Trophoblast cell (in vitro differentiated cells and primary cell): Measurements from ENCODE around the gene NHSL2.

ENCODE experiments used
- DNase-seq, 2 donors: peaks; one replicate each; pipeline ENCODE4 v3.0.0-alpha.2; 2016
- H2AFZ ChIP-seq: 2 replicates; pipeline ENCODE4 v1.6.1; 2013; ENCODE audit warnings: low read length, moderate library complexity, mild to moderate bottlenecking; ENCODE audit not compliant: insufficient read depth, poor library complexity
- H2AK5ac ChIP-seq: 2 replicates; pipeline ENCODE4 v1.6.1; 2013; ENCODE audit warnings: mild to moderate bottlenecking, low read length
- H2BK120ac ChIP-seq: 2 replicates; pipeline ENCODE4 v1.6.1; 2013; ENCODE audit warnings: low read length, mild to moderate bottlenecking, moderate library complexity; ENCODE audit not compliant: insufficient read depth, poor library complexity
- H2BK12ac ChIP-seq: 2 replicates; pipeline ENCODE4 v1.6.1; 2013; ENCODE audit warnings: mild to moderate bottlenecking, low read length, moderate library complexity
- H2BK5ac ChIP-seq: 2 replicates; pipeline ENCODE4 v1.6.1; 2013; ENCODE audit warnings: low read length, low read depth, moderate library complexity, mild to moderate bottlenecking; ENCODE audit not compliant: poor library complexity
- H3K14ac ChIP-seq: 2 replicates; pipeline ENCODE4 v1.6.1; 2013; ENCODE audit warnings: mild to moderate bottlenecking, low read length
- H3K18ac ChIP-seq: 2 replicates; pipeline ENCODE4 v1.6.1; 2013; ENCODE audit warnings: mild to moderate bottlenecking, low read length
- H3K23ac ChIP-seq: 2 replicates; pipeline ENCODE4 v1.6.1; 2013; ENCODE audit warnings: low read length
- H3K27ac ChIP-seq: 2 replicates; pipeline ENCODE4 v1.5.1; 2013; ENCODE audit warnings: low read depth, mild to moderate bottlenecking, inconsistent platforms, low read length, moderate library complexity
- H3K27me3 ChIP-seq: 2 replicates; pipeline ENCODE4 v1.6.1; 2013; ENCODE audit warnings: inconsistent platforms, mild to moderate bottlenecking, low read length, moderate library complexity; ENCODE audit not compliant: insufficient read depth
- H3K36me3 ChIP-seq, 2 experiments: 1 replicate in 1 of 2; 2 replicates in 1 of 2; pipeline ENCODE4 v1.6.1; 2013; ENCODE audit warnings: low read length in 2 of 2, mild to moderate bottlenecking in 2 of 2, moderate library complexity in 1 of 2; ENCODE audit not compliant: insufficient read depth in 2 of 2, control insufficient read depth in 1 of 2
- H3K4ac ChIP-seq: 2 replicates; pipeline ENCODE4 v1.6.1; 2013; ENCODE audit warnings: low read depth, mild to moderate bottlenecking, low read length, moderate library complexity
- H3K4me1 ChIP-seq, 2 experiments: 1 replicate in 1 of 2; 2 replicates in 1 of 2; pipeline ENCODE4 v1.6.1; 2013; ENCODE audit warnings: low read length in 2 of 2, mild to moderate bottlenecking in 2 of 2, moderate library complexity in 1 of 2; ENCODE audit not compliant: insufficient read depth in 2 of 2, control insufficient read depth in 1 of 2
- H3K4me2 ChIP-seq: 2 replicates; pipeline ENCODE4 v1.6.1; 2013; ENCODE audit warnings: inconsistent platforms, mild to moderate bottlenecking, low read length, moderate library complexity
- H3K4me3 ChIP-seq: 2 replicates; pipeline ENCODE4 v1.5.1; 2013; ENCODE audit warnings: mild to moderate bottlenecking, low read depth, low read length, inconsistent platforms
- H3K79me1 ChIP-seq: one replicate; pipeline ENCODE4 v1.6.1; 2013; ENCODE audit warnings: low read length
- H3K79me2 ChIP-seq: 2 replicates; pipeline ENCODE4 v1.6.1; 2013; ENCODE audit warnings: low read length, mild to moderate bottlenecking; ENCODE audit not compliant: control insufficient read depth, insufficient read depth, poor library complexity
- H3K9ac ChIP-seq: 2 replicates; pipeline ENCODE4 v1.6.1; 2013; ENCODE audit warnings: mild to moderate bottlenecking, low read length
- H3K9me3 ChIP-seq: 2 replicates; pipeline ENCODE4 v1.6.1; 2013; ENCODE audit warnings: low read depth, mild to moderate bottlenecking, control low read depth, inconsistent platforms, low read length; ENCODE audit not compliant: insufficient read depth
- H4K12ac ChIP-seq: 2 replicates; pipeline ENCODE4 v1.6.1; 2013; ENCODE audit warnings: low read depth, mild to moderate bottlenecking, low read length, moderate library complexity
- H4K8ac ChIP-seq: 2 replicates; pipeline ENCODE4 v1.6.1; 2013; ENCODE audit warnings: low read depth, mild to moderate bottlenecking, low read length, moderate library complexity
- H4K91ac ChIP-seq: one replicate; pipeline ENCODE4 v1.6.1; 2013; ENCODE audit warnings: low read depth, mild to moderate bottlenecking, low read length, moderate library complexity
- WGBS: extraction: QIAGEN DNeasy Blood & Tissue Kit; methylation state at CpG from one replicate; pipeline ENCODE4 v1.1.7; 2013; ENCODE audit warnings: missing lambda C conversion rate; ENCODE audit not compliant: insufficient read length, insufficient coverage; ENCODE audit errors: extremely low coverage; 5-methylcytosine and 5-hydroxymethylcytosine counted together

The NHSL2 gene

GRCh38 chrX:72084114-72084513 lies 173.5 kb downstream of the NHSL2 start:
- Histone ChIP-seq H3K18ac (no peak overlapping the region), H4K91ac (no peak overlapping the region), H3K36me3 (no peaks in the 10 kb centered on the region), H3K9ac (no peak overlapping the region), H3K4ac (no peak overlapping the region), H3K4me2 (no peak overlapping the region), H2AK5ac (no peak overlapping the region), H4K8ac (no peak overlapping the region), H3K79me2 (peaks cover 2% of the 10 kb centered on the region), H2BK5ac (no peak overlapping the region), H3K79me1 (peaks cover 31% of the 10 kb centered on the region), H4K12ac (no peak overlapping the region), H2BK120ac (no peak overlapping the region), H3K27me3 (no peaks in the 10 kb centered on the region), H2AFZ (peak overlapping the region; percentile 10), H2BK12ac (no peak overlapping the region), H3K9me3 (no peaks in the 10 kb centered on the region), H3K4me1 (peaks cover 34 to 35% of the 10 kb centered on the region in 2 experiments), H3K14ac (no peak overlapping the region), H3K4me3 (no peak overlapping the region), H3K23ac (no peak overlapping the region), H3K27ac (no peak overlapping the region)
- no peak for DNase-seq
- WGBS: no CpG with 5 or more reads among the region's 1 CpG

GRCh38 chrX:72086995-72087394 lies 176.3 kb downstream of the NHSL2 start:
- Histone ChIP-seq H2BK12ac (no peak overlapping the region), H3K4me3 (no peak overlapping the region), H3K27ac (no peak overlapping the region), H3K79me1 (peaks cover 12% of the 10 kb centered on the region), H2AK5ac (no peak overlapping the region), H3K14ac (no peak overlapping the region), H2AFZ (no peak overlapping the region), H3K23ac (no peak overlapping the region), H3K4me2 (no peak overlapping the region), H3K36me3 (no peaks in the 10 kb centered on the region), H4K91ac (no peak overlapping the region), H3K18ac (no peak overlapping the region), H3K9me3 (no peaks in the 10 kb centered on the region), H3K4me1 (peaks cover 15 to 16% of the 10 kb centered on the region in 2 experiments), H2BK120ac (no peak overlapping the region), H4K12ac (no peak overlapping the region), H3K79me2 (no peaks in the 10 kb centered on the region), H4K8ac (no peak overlapping the region), H3K9ac (no peak overlapping the region), H2BK5ac (no peak overlapping the region), H3K27me3 (no peaks in the 10 kb centered on the region), H3K4ac (no peak overlapping the region)
- WGBS: no CpG with 5 or more reads among the region's 1 CpG
- no peak for DNase-seq

GRCh38 chrX:72088761-72089160 lies 178.1 kb downstream of the NHSL2 start:
- WGBS: no CpG with 5 or more reads among the region's 6 CpGs
- no peak overlapping the region for H2BK120ac ChIP-seq

GRCh38 chrX:72089254-72089653 lies 178.6 kb downstream of the NHSL2 start:
- no peak overlapping the region for H4K8ac ChIP-seq
- H2BK12ac ChIP-seq: no peak overlapping the region
- DNase-seq: no peak
- H2BK5ac ChIP-seq: no peak overlapping the region
- no peaks in the 10 kb centered on the region for H3K79me2 ChIP-seq
- H2BK120ac ChIP-seq: no peak overlapping the region
- H3K4me1 ChIP-seq: peaks cover 3 to 4% of the 10 kb centered on the region in 2 experiments
- H3K27ac ChIP-seq: no peak overlapping the region
- H4K91ac ChIP-seq: no peak overlapping the region
- H3K4me2 ChIP-seq: no peak overlapping the region
- no peak overlapping the region for H3K14ac ChIP-seq
- peaks cover 4% of the 10 kb centered on the region for H3K79me1 ChIP-seq
- H3K36me3 ChIP-seq: no peaks in the 10 kb centered on the region
- H3K4me3 ChIP-seq: no peak overlapping the region
- H3K9ac ChIP-seq: no peak overlapping the region
- WGBS: no CpG with 5 or more reads among the region's 3 CpGs
- no peak overlapping the region for H2AFZ ChIP-seq
- H3K23ac ChIP-seq: no peak overlapping the region
- H2AK5ac ChIP-seq: no peak overlapping the region
- H4K12ac ChIP-seq: no peak overlapping the region
- no peak overlapping the region for H3K4ac ChIP-seq
- H3K18ac ChIP-seq: no peak overlapping the region
- H3K9me3 ChIP-seq: no peaks in the 10 kb centered on the region
- no peaks in the 10 kb centered on the region for H3K27me3 ChIP-seq

More at GRCh38 chrX:72088761-72089160, 178.1 kb downstream of the NHSL2 start:
- Histone ChIP-seq H3K79me1 (peaks cover 4% of the 10 kb centered on the region), H3K27ac (no peak overlapping the region), H2BK5ac (no peak overlapping the region), H2AFZ (no peak overlapping the region), H3K27me3 (no peaks in the 10 kb centered on the region), H3K4ac (no peak overlapping the region), H3K9me3 (no peaks in the 10 kb centered on the region), H3K9ac (no peak overlapping the region), H3K4me3 (no peak overlapping the region), H4K91ac (no peak overlapping the region), H4K12ac (no peak overlapping the region), H3K79me2 (no peaks in the 10 kb centered on the region), H3K36me3 (no peaks in the 10 kb centered on the region), H3K23ac (no peak overlapping the region), H3K18ac (no peak overlapping the region), H3K14ac (no peak overlapping the region), H3K4me2 (no peak overlapping the region), H2AK5ac (no peak overlapping the region), H4K8ac (no peak overlapping the region), H3K4me1 (peaks cover 6 to 7% of the 10 kb centered on the region in 2 experiments), H2BK12ac (no peak overlapping the region)
- DNase-seq: no peak
